Tibial artery (tissue), 4 donors: ENCODE results near the gene CXCL16.

ENCODE experiments used
- DNase-seq, 2 donors: peaks; one replicate each; pipeline ENCODE4 v3.0.0-alpha.2; 2019
- H3K27ac ChIP-seq, 2 donors: fragments of 200-600 bp; sonication (generic) in 1 of 2; 1 replicate in 1 of 2; 2 replicates in 1 of 2; pipeline ENCODE4 v1.5.1; 2018 to 2019; ENCODE audit warnings: mild to moderate bottlenecking in 1 of 2
- H3K27me3 ChIP-seq, 2 donors: fragments of 200-600 bp; sonication (generic) in 1 of 2; one replicate each; pipeline versions ENCODE4 v1.5.1 to v1.6.0; 2016 to 2019
- H3K36me3 ChIP-seq, 3 donors: fragments of 200-600 bp; sonication (generic) in 2 of 3; one replicate each; pipeline ENCODE4 v1.5.1; 2016 to 2019; ENCODE audit warnings: mild to moderate bottlenecking in 2 of 3
- H3K4me1 ChIP-seq, 4 donors: fragments of 200-600 bp; sonication (generic) in 2 of 4; 1 replicate in 3 of 4; 2 replicates in 1 of 4; pipeline ENCODE4 v1.5.1; 2016 to 2019
- H3K4me3 ChIP-seq, 2 donors: fragments of 200-600 bp; sonication (generic) in 1 of 2; 1 replicate in 1 of 2; 2 replicates in 1 of 2; pipeline ENCODE4 v1.5.1; 2018 to 2019; ENCODE audit warnings: mild to moderate bottlenecking in 2 of 2
- H3K9me3 ChIP-seq, 3 donors: fragments of 200-600 bp; sonication (generic) in 1 of 3; one replicate each; pipeline ENCODE4 v1.5.1; 2016 to 2019
- intact Hi-C: fragments of 100-400 bp; cut with DNase I; formaldehyde crosslinking; loops from one replicate; pipeline ENCODE4 v1.15.0; 2023; ENCODE audit warnings: low total_unique reads
- TF ChIP-seq, protein P1 (sequence below), 2 experiments: fragments of 200-600 bp in 1 of 2; fragments of 450-650 bp in 1 of 2; IDR thresholded peaks; one replicate each; pipeline ENCODE4 v1.5.1; 2017 to 2019; ENCODE audit warnings: antibody characterized with exemption in 2 of 2, mild to moderate bottlenecking in 1 of 2, moderate library complexity in 1 of 2

The CXCL16 gene

DNA sequence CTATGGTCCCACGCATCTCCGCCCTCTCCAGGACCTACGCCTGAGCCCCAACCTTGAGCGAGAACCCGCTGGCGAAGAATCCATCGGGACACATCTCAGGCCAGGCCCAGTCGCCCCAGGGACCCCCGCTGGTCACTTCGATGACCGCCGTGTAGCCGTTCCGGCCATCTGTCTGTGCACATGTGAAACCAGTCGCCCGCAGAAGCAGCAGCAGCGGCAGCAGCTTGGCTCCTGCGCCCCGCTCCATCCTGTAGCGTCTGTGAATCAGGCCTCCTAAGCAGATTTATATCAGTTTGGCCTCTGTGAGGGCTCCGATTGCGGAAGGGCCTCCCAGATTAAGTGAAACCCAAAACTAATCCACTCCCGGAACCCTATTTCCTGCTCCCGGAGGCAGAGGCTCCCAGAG lies 46.4 kb upstream of the CXCL16 start, which contains the start of gene VMO1:
Gene VMO1 (minus strand): TSS at position 259 of the 406 bp plus-strand sequence. CDS start 12 bp downstream, at position 247.
- Histone ChIP-seq H3K9me3 (no peaks in the 10 kb centered on the region), H3K27me3 (peaks cover 0 to 41% of the 10 kb centered on the region in 2 donors), H3K4me3 (peak within 1 kb of the TSS; percentile 9 to 33), H3K36me3 (no peaks in the 10 kb centered on the region), H3K27ac (no peak within 1 kb of the TSS), H3K4me1 (peaks cover 0 to 46% (median 31%) of the 10 kb centered on the region in 4 donors)
- intact Hi-C loops: loop anchor here (5.0 kb wide), 3 partner anchors 46 to 96 kb away; partner anchors contain the start of genes MED11 and MINK1
- no peak for DNase-seq
- TF ChIP-seq, protein P1, sequence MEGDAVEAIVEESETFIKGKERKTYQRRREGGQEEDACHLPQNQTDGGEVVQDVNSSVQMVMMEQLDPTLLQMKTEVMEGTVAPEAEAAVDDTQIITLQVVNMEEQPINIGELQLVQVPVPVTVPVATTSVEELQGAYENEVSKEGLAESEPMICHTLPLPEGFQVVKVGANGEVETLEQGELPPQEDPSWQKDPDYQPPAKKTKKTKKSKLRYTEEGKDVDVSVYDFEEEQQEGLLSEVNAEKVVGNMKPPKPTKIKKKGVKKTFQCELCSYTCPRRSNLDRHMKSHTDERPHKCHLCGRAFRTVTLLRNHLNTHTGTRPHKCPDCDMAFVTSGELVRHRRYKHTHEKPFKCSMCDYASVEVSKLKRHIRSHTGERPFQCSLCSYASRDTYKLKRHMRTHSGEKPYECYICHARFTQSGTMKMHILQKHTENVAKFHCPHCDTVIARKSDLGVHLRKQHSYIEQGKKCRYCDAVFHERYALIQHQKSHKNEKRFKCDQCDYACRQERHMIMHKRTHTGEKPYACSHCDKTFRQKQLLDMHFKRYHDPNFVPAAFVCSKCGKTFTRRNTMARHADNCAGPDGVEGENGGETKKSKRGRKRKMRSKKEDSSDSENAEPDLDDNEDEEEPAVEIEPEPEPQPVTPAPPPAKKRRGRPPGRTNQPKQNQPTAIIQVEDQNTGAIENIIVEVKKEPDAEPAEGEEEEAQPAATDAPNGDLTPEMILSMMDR (IDR thresholded peaks at IDR 0.05): no peak

DNA sequence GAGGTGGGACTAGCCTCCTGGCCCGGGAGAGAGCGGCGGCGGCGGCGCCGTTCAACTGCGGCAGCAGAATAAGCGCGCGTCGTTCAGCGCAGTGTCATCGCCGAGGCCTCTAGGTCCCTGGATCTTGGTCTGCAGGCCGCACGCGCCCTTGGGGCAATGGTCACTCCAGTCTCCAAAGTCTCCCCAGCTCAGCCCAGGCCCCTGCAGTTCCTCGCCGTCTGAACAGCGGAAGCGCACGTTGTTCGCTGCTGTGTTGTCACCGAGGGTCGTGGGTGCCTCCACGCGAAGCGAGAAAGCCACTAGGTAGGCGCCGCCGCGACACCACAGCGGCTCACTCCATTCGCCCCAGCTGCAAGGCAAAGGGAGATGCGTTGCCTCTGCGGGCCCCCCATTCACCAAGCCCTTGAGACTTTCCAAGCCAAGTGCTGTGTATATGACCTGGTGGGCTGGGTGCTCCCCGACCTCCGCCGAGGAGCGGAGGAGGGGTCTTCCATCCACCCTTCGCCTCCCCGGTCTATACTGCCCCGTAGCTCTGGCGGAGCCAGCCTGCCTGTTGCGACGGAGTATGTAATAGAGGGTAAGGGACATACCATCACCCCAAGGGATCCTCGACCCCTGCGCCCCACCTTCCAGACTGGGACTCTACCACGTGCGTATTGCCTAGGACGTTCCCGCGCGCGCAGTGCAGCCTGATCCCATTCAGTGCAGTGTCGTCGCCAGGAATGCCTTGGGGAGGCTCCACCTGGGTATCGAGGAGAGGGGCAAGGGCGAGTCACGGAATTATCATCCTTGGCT lies 45.8 kb upstream of the CXCL16 start:
- H3K36me3 ChIP-seq: no peaks in the 10 kb centered on the region
- peaks cover 0 to 42% (median 31%) of the 10 kb centered on the region in 4 donors for H3K4me1 ChIP-seq
- H3K27me3 ChIP-seq: peaks cover 0 to 46% of the 10 kb centered on the region in 2 donors
- TF ChIP-seq, protein P1 (IDR thresholded peaks at IDR 0.05): no peak
- intact Hi-C loops: loop anchor here (5.0 kb wide), 3 partner anchors 47 to 97 kb away; partner anchors contain the start of genes MED11 and MINK1
- H3K9me3 ChIP-seq: no peaks in the 10 kb centered on the region
- DNase-seq: no peak
- H3K4me3 ChIP-seq: peak overlapping the region; percentile 9 to 33
- H3K27ac ChIP-seq: no peak overlapping the region

DNA sequence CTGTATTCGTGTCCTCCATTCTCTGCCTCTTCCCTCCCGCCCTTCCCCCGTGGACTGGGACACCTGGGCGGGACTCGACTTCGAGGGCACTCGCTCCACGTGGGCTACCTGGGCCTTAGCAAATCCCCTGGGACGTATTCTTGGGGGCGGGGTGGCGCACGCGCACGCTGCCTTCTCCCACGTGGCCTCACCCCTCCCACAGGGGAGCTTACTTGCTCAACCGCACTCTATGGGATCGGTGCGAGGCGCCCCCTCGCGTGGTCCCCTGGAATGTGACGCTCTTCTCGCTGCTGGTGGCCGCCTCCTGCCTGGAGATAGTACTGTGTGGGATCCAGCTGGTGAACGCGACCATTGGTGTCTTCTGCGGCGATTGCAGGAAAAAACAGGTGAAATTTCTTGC lies 42.9 kb upstream of the CXCL16 start:
- peaks cover 0 to 27% (median 20%) of the 10 kb centered on the region in 4 donors for H3K4me1 ChIP-seq
- H3K9me3 ChIP-seq: no peaks in the 10 kb centered on the region
- TF ChIP-seq, protein P1 (IDR thresholded peaks at IDR 0.05): no peak
- H3K36me3 ChIP-seq: no peaks in the 10 kb centered on the region
- H3K4me3 ChIP-seq: no peak overlapping the region
- H3K27me3 ChIP-seq: peaks cover 0 to 71% of the 10 kb centered on the region in 2 donors
- DNase-seq: no peak
- intact Hi-C loops: no loop called here
- no peak overlapping the region for H3K27ac ChIP-seq

DNA sequence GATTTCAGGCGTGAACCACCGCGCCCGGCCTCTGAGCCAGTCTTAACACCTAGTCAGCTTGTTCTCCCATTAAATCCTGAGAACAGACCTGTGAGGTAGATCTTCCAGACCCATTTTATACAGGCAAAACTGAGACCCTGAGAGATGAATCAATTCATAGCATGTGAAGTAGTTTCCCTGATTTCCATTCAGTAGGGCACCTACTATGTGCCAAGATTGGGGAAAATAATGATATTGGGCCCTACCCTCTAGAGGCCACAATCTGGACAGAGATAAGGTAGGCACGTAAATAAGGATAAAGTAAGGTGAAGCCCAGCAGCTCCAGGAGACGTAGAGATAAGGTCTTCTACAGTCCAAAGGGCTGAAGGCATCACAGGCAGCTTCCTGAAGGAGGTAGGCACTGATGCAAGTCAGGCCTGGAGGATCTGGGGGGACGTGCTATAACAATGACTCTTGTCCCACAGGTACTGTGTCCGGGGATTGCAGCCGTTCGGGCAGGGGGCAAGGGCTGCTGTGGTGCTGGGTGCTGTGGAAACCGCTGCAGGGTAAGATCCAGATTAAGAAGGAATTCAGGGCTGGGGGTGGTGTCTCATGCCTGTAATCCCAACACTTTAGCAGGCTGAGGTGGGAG lies 40.7 kb upstream of the CXCL16 start:
- no peak for DNase-seq

DNA sequence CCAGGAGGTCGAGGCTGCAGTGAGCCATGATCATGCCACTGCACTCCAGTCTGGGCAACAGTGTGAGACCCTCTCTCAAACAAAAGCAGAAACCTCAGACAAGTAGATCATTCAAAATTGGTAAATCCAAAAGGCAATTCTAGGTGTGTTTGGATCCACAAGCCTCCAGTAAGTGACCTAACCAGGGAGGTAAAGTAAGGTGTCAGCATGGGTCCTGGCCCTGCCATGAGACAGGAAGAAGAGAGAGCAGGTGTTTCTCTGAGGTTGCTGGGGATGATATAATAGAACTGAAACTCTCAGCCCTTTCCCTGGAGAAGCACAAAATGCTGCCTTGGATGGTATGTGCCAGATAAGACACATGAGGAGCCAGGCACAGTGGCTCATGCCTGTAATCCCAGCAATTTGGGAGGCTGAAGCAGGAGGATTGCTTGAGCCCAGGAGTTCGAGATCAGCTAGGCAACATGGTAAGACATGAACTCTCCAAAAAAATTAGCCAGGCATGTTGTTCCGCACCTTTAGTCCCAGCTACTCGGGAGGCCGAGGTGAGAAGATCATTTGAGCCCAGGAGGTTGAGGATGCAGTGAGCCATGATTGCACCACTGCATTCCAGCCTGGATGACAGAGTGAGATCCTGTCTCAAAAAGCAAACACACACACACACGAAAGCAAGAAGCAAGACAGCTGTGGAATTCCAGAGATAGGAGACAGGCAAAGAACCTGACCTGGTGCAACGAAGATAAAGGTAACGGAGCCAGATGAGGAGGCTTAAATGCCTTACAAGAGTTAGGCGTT lies 38.4 kb upstream of the CXCL16 start:
- H3K9me3 ChIP-seq: no peaks in the 10 kb centered on the region
- no peaks in the 10 kb centered on the region for H3K36me3 ChIP-seq
- H3K4me1 ChIP-seq: no peaks in the 10 kb centered on the region
- TF ChIP-seq, protein P1 (IDR thresholded peaks at IDR 0.05): no peak
- peaks cover 0 to 60% of the 10 kb centered on the region in 2 donors for H3K27me3 ChIP-seq
- no peak overlapping the region for H3K27ac ChIP-seq
- H3K4me3 ChIP-seq: no peak overlapping the region
- intact Hi-C loops: no loop called here
- DNase-seq: no peak

More for the DNA sequence above, 40.7 kb upstream of the CXCL16 start:
- H3K27ac ChIP-seq: no peak overlapping the region
- TF ChIP-seq, protein P1 (IDR thresholded peaks at IDR 0.05): no peak
- peaks cover 0 to 75% of the 10 kb centered on the region in 2 donors for H3K27me3 ChIP-seq
- H3K4me3 ChIP-seq: no peak overlapping the region
- H3K4me1 ChIP-seq: peaks cover 0 to 5% (median 5%) of the 10 kb centered on the region in 4 donors
- intact Hi-C loops: no loop called here
- H3K36me3 ChIP-seq: no peaks in the 10 kb centered on the region
- no peaks in the 10 kb centered on the region for H3K9me3 ChIP-seq
